ENCODE measurements around the gene KCNG2. TPM values are rescaled to one million over a fixed set of nuclear protein-coding genes. Genes with fewer than 3 reads are reported as not detected.

KCNG2 gene
- total RNA-seq, 1 donor = under 0.01 TPM

DNA sequence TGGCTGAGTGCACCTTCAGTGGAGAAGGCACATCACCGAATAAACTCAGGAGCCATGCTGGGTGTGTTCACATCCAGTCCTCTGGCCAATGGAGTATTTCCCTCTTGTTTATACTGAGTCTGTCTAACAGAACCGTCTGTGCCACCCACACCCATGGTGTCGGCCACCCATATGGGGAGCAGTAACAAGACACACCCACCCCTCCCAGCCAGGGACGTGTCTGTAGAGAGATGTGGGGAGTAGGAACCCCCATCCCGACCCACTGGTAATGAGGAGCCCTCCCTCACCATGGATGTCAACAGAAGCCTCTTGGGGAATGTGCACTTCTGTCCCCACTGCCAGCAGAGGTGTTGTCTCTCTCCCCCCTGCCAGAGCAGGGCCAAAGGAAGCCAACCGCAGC is 37.1 kb downstream of the KCNG2 start:
- no peak for DNase-seq (ENCODE audit: low read depth)
- TF ChIP-seq, protein P1, sequence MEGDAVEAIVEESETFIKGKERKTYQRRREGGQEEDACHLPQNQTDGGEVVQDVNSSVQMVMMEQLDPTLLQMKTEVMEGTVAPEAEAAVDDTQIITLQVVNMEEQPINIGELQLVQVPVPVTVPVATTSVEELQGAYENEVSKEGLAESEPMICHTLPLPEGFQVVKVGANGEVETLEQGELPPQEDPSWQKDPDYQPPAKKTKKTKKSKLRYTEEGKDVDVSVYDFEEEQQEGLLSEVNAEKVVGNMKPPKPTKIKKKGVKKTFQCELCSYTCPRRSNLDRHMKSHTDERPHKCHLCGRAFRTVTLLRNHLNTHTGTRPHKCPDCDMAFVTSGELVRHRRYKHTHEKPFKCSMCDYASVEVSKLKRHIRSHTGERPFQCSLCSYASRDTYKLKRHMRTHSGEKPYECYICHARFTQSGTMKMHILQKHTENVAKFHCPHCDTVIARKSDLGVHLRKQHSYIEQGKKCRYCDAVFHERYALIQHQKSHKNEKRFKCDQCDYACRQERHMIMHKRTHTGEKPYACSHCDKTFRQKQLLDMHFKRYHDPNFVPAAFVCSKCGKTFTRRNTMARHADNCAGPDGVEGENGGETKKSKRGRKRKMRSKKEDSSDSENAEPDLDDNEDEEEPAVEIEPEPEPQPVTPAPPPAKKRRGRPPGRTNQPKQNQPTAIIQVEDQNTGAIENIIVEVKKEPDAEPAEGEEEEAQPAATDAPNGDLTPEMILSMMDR (IDR thresholded peaks at IDR 0.05; ENCODE audit: insufficient read depth, low read depth, low read length) = no peak
- no peak overlapping the region for H3K4me3 ChIP-seq (ENCODE audit: low read depth, low read length)

DNA sequence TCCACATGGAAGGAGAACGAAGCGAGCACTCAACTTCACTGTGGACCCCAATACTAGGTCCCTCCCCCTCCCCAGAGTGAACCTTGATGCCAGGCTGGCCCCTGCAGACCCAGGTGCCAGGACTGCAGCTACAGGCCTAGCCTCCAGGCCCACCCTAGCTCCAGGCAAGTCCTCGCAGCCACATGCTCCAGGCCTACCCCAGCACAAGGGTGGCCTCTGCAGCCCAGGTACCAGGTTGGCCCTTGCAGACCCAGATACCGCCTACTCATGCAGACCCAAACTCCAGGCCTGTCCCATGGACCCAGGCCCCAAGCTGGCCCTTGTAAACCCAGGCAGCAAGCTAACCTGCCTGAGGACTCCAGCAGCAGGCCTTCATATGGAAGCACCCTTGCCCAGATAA is 44.2 kb downstream of the KCNG2 start:
- H3K4me3 ChIP-seq (ENCODE audit: low read depth, low read length) = no peak overlapping the region
- DNase-seq (ENCODE audit: low read depth) = no peak
- TF ChIP-seq, protein P1 (IDR thresholded peaks at IDR 0.05; ENCODE audit: insufficient read depth, low read depth, low read length) = no peak

DNA sequence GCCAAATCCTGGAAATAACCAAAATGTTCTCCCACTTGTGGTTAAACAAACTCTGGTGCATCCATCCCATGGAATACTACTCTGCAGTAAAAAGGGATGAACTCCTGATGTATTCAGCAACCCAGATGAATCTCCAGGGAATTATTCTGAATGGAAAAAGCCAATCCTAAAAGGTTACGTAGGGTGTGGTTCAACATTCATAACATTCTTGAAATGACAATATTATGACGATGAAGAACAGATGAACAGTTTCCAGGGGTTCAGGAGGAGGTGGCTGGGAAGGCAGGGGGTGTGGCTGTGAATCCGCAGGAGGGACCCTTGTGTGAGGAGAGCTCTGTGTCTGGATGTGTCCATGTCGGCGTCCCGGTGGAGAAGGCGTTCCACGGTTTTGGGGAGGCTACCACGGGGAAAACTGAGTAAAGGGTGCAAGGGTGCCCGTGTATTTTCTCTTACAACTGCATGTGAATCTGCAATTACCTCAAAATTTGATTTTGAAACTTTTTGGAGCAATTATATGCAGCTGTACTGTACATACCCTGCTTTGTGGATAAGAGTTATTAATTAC is 47.3 kb downstream of the KCNG2 start:
- H3K4me3 ChIP-seq (ENCODE audit: low read depth, low read length) = no peak overlapping the region
- no peak for DNase-seq (ENCODE audit: low read depth)
- TF ChIP-seq, protein P1 (IDR thresholded peaks at IDR 0.05; ENCODE audit: insufficient read depth, low read depth, low read length) = no peak

DNA sequence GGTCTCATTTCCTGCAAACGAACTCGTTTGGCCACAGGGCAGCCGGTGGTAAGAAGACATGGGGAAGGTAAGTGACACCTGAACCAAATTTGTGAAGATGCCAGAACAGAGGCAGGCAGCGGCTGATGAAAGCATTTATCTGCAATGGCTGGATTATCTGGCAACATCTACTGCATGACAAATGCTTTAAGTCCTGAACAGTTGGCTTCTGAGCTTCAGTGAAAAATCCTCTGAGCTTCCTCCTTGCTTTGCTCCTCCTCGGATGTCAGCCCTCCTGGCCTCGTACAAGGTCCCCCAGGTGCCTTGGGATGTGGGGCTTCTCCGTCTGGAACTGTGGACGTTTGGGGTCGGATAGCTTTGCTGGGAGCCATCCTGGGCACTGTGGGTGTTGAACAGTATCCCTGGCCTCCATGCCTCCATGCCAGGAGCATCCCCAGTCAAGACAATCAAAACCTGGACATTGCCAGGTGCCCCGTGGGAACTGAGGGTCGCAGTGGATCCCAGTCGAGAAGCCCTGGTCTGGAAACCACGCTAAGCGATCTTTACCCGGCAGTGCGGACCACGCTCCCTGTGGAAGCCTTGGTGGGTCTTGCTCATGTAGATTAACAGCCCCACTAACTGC is 49.3 kb downstream of the KCNG2 start:
- H3K4me3 ChIP-seq (ENCODE audit: low read depth, low read length) = no peak overlapping the region
- DNase-seq (ENCODE audit: low read depth) = no peak
- TF ChIP-seq, protein P1 (IDR thresholded peaks at IDR 0.05; ENCODE audit: insufficient read depth, low read depth, low read length) = no peak

DNA sequence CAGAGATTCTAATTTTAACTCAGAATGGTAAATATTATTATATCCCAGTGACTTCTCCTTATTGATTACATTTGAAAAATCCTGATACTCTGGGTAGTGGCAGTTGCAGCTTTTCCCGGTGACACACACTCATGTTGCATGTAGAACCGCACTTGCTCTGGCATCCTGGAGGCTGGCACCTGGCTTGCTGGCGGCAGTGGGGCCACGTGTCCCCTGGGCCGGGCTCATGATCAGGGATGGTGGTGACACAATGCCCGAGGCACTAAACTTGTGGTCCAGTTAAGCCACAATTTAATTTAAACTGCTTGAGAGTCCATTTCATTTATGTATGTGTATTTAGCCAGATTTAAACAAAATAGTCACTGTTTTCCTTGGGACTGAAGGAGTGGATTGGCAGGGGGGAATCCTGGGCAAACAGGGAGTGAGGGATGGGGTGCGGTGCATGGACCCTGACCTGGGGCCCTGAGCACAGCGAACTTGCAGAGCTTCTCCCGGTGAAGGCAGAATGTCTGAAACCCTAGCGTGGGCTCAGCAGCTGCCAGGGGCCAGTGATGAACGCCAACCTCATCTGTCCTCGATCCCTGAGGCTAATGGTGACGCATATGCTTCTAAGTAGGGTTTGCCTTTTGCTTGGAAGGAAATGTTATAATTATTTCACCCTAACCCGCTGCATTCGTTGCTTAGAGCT is 50.0 kb downstream of the KCNG2 start:
- no peak overlapping the region for H3K4me3 ChIP-seq (ENCODE audit: low read depth, low read length)
- TF ChIP-seq, protein P1 (IDR thresholded peaks at IDR 0.05; ENCODE audit: insufficient read depth, low read depth, low read length) = no peak
- no peak for DNase-seq (ENCODE audit: low read depth)

DNA sequence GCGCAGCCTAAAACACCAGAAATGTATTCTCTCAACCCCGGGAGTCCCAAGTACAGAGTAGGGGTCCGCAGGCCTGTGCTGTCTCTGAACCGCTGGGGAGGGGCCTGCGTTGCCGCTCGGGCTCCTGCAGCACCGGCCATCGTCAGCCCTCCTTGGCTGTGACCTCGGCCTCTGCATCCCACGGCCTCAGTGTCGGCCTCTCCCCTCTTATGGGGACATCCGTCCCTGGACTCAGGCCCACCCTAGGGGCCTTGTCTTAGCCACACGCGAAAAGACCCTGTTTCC is 50.5 kb downstream of the KCNG2 start:
- no peak for DNase-seq (ENCODE audit: low read depth)
- TF ChIP-seq, protein P1 (IDR thresholded peaks at IDR 0.05; ENCODE audit: insufficient read depth, low read depth, low read length) = no peak
- H3K4me3 ChIP-seq (ENCODE audit: low read depth, low read length) = no peak overlapping the region

Measured in fibroblast of villous mesenchyme (primary cell).